ENCODE data around the gene KCNQ1.

DNA sequence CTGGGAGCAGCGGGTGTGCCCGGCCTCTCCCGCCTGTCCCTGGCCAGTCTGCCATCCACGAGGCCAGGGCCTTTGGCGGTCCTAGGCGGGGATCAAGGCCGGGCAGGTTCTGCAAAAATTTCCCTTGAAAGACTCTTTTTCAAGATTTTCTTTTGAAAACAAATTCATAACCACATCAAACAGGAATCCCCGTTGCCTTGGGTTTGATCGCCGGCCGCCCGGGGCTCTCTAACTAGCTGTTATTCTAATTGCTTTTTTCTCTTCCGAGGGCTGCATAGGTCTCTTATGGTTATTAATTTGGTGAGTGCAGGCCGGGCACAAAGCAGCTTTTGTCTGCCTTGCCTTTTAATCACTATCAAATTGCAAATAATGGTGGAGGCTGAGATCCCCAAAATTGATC is 398.7 kb downstream of the KCNQ1 start:
- TF ChIP-seq, protein P1, sequence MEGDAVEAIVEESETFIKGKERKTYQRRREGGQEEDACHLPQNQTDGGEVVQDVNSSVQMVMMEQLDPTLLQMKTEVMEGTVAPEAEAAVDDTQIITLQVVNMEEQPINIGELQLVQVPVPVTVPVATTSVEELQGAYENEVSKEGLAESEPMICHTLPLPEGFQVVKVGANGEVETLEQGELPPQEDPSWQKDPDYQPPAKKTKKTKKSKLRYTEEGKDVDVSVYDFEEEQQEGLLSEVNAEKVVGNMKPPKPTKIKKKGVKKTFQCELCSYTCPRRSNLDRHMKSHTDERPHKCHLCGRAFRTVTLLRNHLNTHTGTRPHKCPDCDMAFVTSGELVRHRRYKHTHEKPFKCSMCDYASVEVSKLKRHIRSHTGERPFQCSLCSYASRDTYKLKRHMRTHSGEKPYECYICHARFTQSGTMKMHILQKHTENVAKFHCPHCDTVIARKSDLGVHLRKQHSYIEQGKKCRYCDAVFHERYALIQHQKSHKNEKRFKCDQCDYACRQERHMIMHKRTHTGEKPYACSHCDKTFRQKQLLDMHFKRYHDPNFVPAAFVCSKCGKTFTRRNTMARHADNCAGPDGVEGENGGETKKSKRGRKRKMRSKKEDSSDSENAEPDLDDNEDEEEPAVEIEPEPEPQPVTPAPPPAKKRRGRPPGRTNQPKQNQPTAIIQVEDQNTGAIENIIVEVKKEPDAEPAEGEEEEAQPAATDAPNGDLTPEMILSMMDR (IDR thresholded peaks at IDR 0.05) = no peak
- TF ChIP-seq EP300 (IDR thresholded peaks at IDR 0.05) = no peak
- TF ChIP-seq POLR2A (IDR thresholded peaks at IDR 0.05) = no peak
